Transverse colon (tissue), 1 donor: Measurements from ENCODE around the gene FAM120B.

Source experiments
- EP300 ChIP-seq: sonication (generic); formaldehyde crosslinking; IDR thresholded peaks from one replicate; pipeline ENCODE4 v1.6.1; 2017; ENCODE audit warnings: antibody characterized with exemption, low read depth
- POLR2A ChIP-seq: fragments of 450-650 bp; IDR thresholded peaks from one replicate; pipeline ENCODE4 v1.6.1; 2016; ENCODE audit warnings: antibody characterized with exemption, mild to moderate bottlenecking, moderate library complexity

DNA sequence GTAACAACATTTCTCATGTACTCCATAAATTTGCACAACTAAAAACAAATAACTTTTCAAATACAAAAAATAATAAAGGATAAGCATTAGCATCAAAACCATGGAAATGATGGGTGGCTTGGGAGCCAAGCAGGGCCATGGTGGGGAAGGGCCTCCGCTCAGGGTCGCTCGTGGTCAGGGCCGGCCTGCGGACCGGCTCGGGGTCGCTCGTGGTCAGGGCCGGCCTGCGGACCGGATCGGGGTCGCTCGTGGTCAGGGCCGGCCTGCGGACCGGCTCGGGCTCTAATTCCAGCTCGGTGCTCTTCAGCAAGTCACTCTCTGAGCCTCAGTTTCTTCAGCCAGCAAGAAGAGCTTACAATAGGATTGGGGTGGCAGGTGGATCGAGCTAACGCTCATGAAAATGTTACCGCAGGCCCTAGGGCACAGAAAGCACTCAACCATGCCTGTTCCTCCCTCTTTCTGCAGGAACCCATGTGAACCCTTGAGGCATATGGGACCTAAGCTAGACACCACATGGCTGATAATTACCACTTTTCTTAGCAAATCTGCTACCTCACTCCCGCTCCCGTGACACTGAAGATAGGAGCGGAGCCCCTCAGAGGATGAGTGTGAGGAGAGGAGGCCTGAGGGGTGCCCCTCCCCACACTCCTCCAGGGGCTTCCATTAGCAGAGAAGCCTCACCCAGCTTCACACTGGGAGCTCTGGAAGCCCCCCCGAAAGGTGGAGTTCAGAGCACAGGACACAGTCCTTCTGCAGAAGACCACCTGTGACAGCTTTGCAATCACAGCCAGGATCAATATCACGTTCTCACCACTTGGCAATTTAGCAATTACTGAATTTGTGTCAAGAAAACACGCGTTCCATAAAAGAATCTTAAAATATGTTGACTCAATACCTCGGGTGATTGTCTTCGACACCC, 143.5 kb downstream of the FAM120B start:
- TF ChIP-seq POLR2A (no peak), EP300 (no peak)
